ENCODE measurements around the gene VAMP1. TPM values are rescaled to one million over a fixed set of nuclear protein-coding genes. Genes with fewer than 3 reads are reported as not detected.
"Not testable (repeated sequence)": the region's sequence is repeated elsewhere in the genome, so short reads cannot be mapped to it uniquely, and the experiment has no call there.

VAMP1 gene
- 10 to 100 TPM; 49.2 to 59.1 TPM for total RNA-seq

GRCh38 chr12:6470375-6471163 is at the start of gene VAMP1:
Gene VAMP1, minus strand, starts transcription at chr12:6470677. Its CDS starts 146 bp downstream, at chr12:6470531.
- ATAC-seq, result peak; percentile 89
- Mint-ChIP-seq H3K4me3 (peak within 1 kb of the TSS; percentile 87), H3K36me3 (peaks cover 37% of the 10 kb centered on the region), H3K4me1 (peaks cover 53% of the 10 kb centered on the region), H3K27ac (peak within 1 kb of the TSS; percentile 94), H3K27me3 (peaks cover 8% of the 10 kb centered on the region), H3K9me3 (ENCODE audit: low read depth) (no peaks in the 10 kb centered on the region)
- CTCF ChIA-PET, result interaction anchor here (0.6 to 4.3 kb wide), 19 partner anchors 9 to 150 kb away, joined by 3 to 40 read pairs (median 5); partner anchors contain the start of genes CD27 and TAPBPL
- peak; percentile 99 for DNase-seq

GRCh38 chr12:6520186-6520585 is 49.7 kb upstream of the VAMP1 start:
- CTCF ChIA-PET, result no interaction called here
- peaks cover 3% of the 10 kb centered on the region for H3K4me1 Mint-ChIP-seq
- H3K9me3 Mint-ChIP-seq (ENCODE audit: low read depth), result no peaks in the 10 kb centered on the region
- H3K27ac Mint-ChIP-seq, result peak overlapping the region; percentile 56
- no peak for ATAC-seq
- DNase-seq, result no peak
- H3K36me3 Mint-ChIP-seq, result peaks cover 80% of the 10 kb centered on the region
- no peaks in the 10 kb centered on the region for H3K27me3 Mint-ChIP-seq
- no peak overlapping the region for H3K4me3 Mint-ChIP-seq

GRCh38 chr12:6508087-6508486 is 37.6 kb upstream of the VAMP1 start:
- H3K27ac Mint-ChIP-seq, result peak overlapping the region; percentile 3
- H3K4me3 Mint-ChIP-seq, result no peak overlapping the region
- no peaks in the 10 kb centered on the region for H3K27me3 Mint-ChIP-seq
- CTCF ChIA-PET, result no interaction called here
- ATAC-seq (no peak), DNase-seq (no peak)
- H3K9me3 Mint-ChIP-seq (ENCODE audit: low read depth), result no peaks in the 10 kb centered on the region
- peaks cover 8% of the 10 kb centered on the region for H3K4me1 Mint-ChIP-seq
- peaks cover 47% of the 10 kb centered on the region for H3K36me3 Mint-ChIP-seq

- H3K27me3 Mint-ChIP-seq, result no peaks in the 10 kb centered on the region
- no peak overlapping the region for H3K4me3 Mint-ChIP-seq
- peaks cover 8% of the 10 kb centered on the region for H3K4me1 Mint-ChIP-seq
- ATAC-seq, result no peak
- no peak for DNase-seq
- H3K27ac Mint-ChIP-seq, result peak overlapping the region; percentile 60
- no peaks in the 10 kb centered on the region for H3K9me3 Mint-ChIP-seq (ENCODE audit: low read depth)
- CTCF ChIA-PET, result no interaction called here
- peaks cover 41% of the 10 kb centered on the region for H3K36me3 Mint-ChIP-seq
Measured at GRCh38 chr12:6507102-6507998, 36.9 kb upstream of the VAMP1 start.

- Mint-ChIP-seq H3K4me1 (peaks cover 23% of the 10 kb centered on the region), H3K27ac (no peak overlapping the region), H3K36me3 (peaks cover 32% of the 10 kb centered on the region), H3K27me3 (no peaks in the 10 kb centered on the region), H3K9me3 (ENCODE audit: low read depth) (no peaks in the 10 kb centered on the region), H3K4me3 (no peak overlapping the region)
- DNase-seq (no peak), ATAC-seq (no peak)
- CTCF ChIA-PET, result interaction anchor here (0.6 to 2.0 kb wide), 3 partner anchors 35 to 38 kb away, joined by 3 to 9 read pairs (median 5); no protein-coding TSS in a partner anchor
Measured at GRCh38 chr12:6500466-6500865, 30.0 kb upstream of the VAMP1 start.

- CTCF ChIA-PET, result interaction anchor here (1.2 kb wide), 1 partner anchor 40 kb away, joined by 3 read pairs; no protein-coding TSS in a partner anchor
- not testable (repeated sequence) for DNase-seq; H3K27ac Mint-ChIP-seq; ATAC-seq; H3K27me3 Mint-ChIP-seq; H3K9me3 Mint-ChIP-seq (ENCODE audit: low read depth); H3K4me3 Mint-ChIP-seq
- peaks cover 32% of the 10 kb centered on the region for H3K4me1 Mint-ChIP-seq
- peaks cover 37% of the 10 kb centered on the region for H3K36me3 Mint-ChIP-seq
Measured at GRCh38 chr12:6497291-6497690, 26.8 kb upstream of the VAMP1 start.

GRCh38 chr12:6494968-6495367 is 24.5 kb upstream of the VAMP1 start:
- H3K4me1 Mint-ChIP-seq, result peaks cover 43% of the 10 kb centered on the region
- ATAC-seq, result no peak

GRCh38 chr12:6494258-6494743 is 23.8 kb upstream of the VAMP1 start:
- Mint-ChIP-seq H3K4me3 (peak overlapping the region; percentile 91), H3K27me3 (no peaks in the 10 kb centered on the region), H3K36me3 (peaks cover 47% of the 10 kb centered on the region), H3K4me1 (peaks cover 43% of the 10 kb centered on the region), H3K9me3 (ENCODE audit: low read depth) (no peaks in the 10 kb centered on the region), H3K27ac (peak overlapping the region; percentile 94)
- CTCF ChIA-PET, result interaction anchor here (0.6 to 2.0 kb wide), 11 partner anchors 10 to 76 kb away, joined by 3 to 12 read pairs (median 5); partner anchors contain the start of genes GAPDH and TAPBPL
- ATAC-seq (peak; percentile 4), DNase-seq (no peak)

More at GRCh38 chr12:6494968-6495367, 24.5 kb upstream of the VAMP1 start:
- H3K9me3 Mint-ChIP-seq (ENCODE audit: low read depth), result no peaks in the 10 kb centered on the region
- DNase-seq, result no peak
- peak overlapping the region; percentile 94 for H3K27ac Mint-ChIP-seq
- CTCF ChIA-PET, result interaction anchor here (1.0 to 2.0 kb wide), 11 partner anchors 10 to 76 kb away, joined by 3 to 12 read pairs (median 5); partner anchors contain the start of genes GAPDH and TAPBPL
- H3K27me3 Mint-ChIP-seq, result no peaks in the 10 kb centered on the region
- H3K36me3 Mint-ChIP-seq, result peaks cover 49% of the 10 kb centered on the region
- H3K4me3 Mint-ChIP-seq, result peak overlapping the region; percentile 91

GRCh38 chr12:6493497-6494257 is 23.2 kb upstream of the VAMP1 start, which contains the start of gene NCAPD2:
Gene NCAPD2, plus strand, starts transcription at chr12:6494102. Its CDS starts 997 bp downstream, at chr12:6495099.
- Mint-ChIP-seq H3K27ac (peak within 1 kb of the TSS; percentile 95), H3K27me3 (no peaks in the 10 kb centered on the region), H3K4me3 (peak within 1 kb of the TSS; percentile 91), H3K9me3 (ENCODE audit: low read depth) (no peaks in the 10 kb centered on the region), H3K4me1 (peaks cover 43% of the 10 kb centered on the region), H3K36me3 (peaks cover 45% of the 10 kb centered on the region)
- DNase-seq (peak; percentile 99), ATAC-seq (peak; percentile 87)
- CTCF ChIA-PET, result interaction anchor here (0.6 to 2.6 kb wide), 21 partner anchors 9 to 230 kb away, joined by 3 to 12 read pairs (median 4); partner anchors contain the start of genes COPS7A, GAPDH, NOP2 and TAPBPL

- peaks cover 39% of the 10 kb centered on the region for H3K4me1 Mint-ChIP-seq
- peak; percentile 74 for ATAC-seq
- CTCF ChIA-PET, result interaction anchor here (0.8 to 2.6 kb wide), 12 partner anchors 8 to 231 kb away, joined by 3 to 10 read pairs (median 4); partner anchors contain the start of genes COPS7A, NOP2 and TAPBPL
- H3K27ac Mint-ChIP-seq, result peak within 1 kb of the TSS; percentile 95
- no peaks in the 10 kb centered on the region for H3K27me3 Mint-ChIP-seq
- peak; percentile 99 for DNase-seq
- peak within 1 kb of the TSS; percentile 91 for H3K4me3 Mint-ChIP-seq
- H3K9me3 Mint-ChIP-seq (ENCODE audit: low read depth), result no peaks in the 10 kb centered on the region
- peaks cover 42% of the 10 kb centered on the region for H3K36me3 Mint-ChIP-seq
Measured at GRCh38 chr12:6492838-6493496, 22.5 kb upstream of the VAMP1 start, which contains the start of gene MRPL51. Gene MRPL51, minus strand, starts transcription at chr12:6493262. Its CDS starts 126 bp downstream, at chr12:6493136.

GRCh38 chr12:6490673-6491072 is 20.2 kb upstream of the VAMP1 start:
- not testable (repeated sequence) for DNase-seq; H3K4me3 Mint-ChIP-seq; H3K27ac Mint-ChIP-seq; H3K9me3 Mint-ChIP-seq (ENCODE audit: low read depth); ATAC-seq; H3K27me3 Mint-ChIP-seq
- peaks cover 21% of the 10 kb centered on the region for H3K4me1 Mint-ChIP-seq
- H3K36me3 Mint-ChIP-seq, result peaks cover 26% of the 10 kb centered on the region
- CTCF ChIA-PET, result interaction anchor here (0.9 to 1.6 kb wide), 2 partner anchors 26 to 67 kb away, joined by 3 to 5 read pairs; no protein-coding TSS in a partner anchor
